ENCODE results near the gene PDGFB. TPM values are rescaled to one million over a fixed set of nuclear protein-coding genes. Genes with fewer than 3 reads are reported as not detected.
"Not testable (repeated sequence)": the region's sequence is repeated elsewhere in the genome, so short reads cannot be mapped to it uniquely, and the experiment has no call there.

The PDGFB gene
- total RNA-seq, 2 experiments from 2014 or later: 0.89 to 1.1 TPM

GRCh38 chr22:39220890-39221850 is 23.6 kb downstream of the PDGFB start:
- H3K27ac Mint-ChIP-seq: no peak overlapping the region
- DNase-seq: no peak
- POLR2A ChIA-PET: no interaction called here
- no peaks in the 10 kb centered on the region for H3K36me3 Mint-ChIP-seq (ENCODE audit: low read depth)
- peaks cover 13% of the 10 kb centered on the region for H3K27me3 Mint-ChIP-seq
- H3K9me3 Mint-ChIP-seq: no peaks in the 10 kb centered on the region
- CTCF ChIA-PET: interaction anchor here (0.7 to 1.9 kb wide), 2 partner anchors 13 to 50 kb away, joined by 3 to 9 read pairs; no protein-coding TSS in a partner anchor
- H3K4me3 Mint-ChIP-seq: no peak overlapping the region
- H3K4me1 Mint-ChIP-seq: peaks cover 2% of the 10 kb centered on the region

DNA sequence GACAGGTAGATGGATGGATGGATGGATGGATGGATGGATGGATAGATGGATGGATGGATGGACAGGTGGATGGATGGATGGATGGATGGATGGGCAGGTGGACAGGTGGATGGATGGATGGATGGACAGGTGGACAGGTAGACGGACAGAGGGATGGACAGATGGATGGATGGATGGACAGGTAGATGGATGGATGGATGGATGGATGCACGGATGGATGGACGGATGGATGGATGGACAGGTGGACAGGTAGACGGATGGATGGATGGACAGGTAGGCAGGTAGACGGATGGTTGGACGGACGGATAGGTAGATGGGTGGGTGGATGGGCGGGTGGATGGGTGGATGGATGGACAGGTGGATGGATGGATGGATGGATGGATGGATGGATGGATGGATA is 24.3 kb downstream of the PDGFB start:
- H3K4me3 Mint-ChIP-seq: no peak overlapping the region
- no peak for DNase-seq
- peaks cover 16% of the 10 kb centered on the region for H3K27me3 Mint-ChIP-seq
- peaks cover 2% of the 10 kb centered on the region for H3K4me1 Mint-ChIP-seq
- ChIA-PET POLR2A (no interaction called here), CTCF (no interaction called here)
- no peak overlapping the region for H3K27ac Mint-ChIP-seq
- H3K36me3 Mint-ChIP-seq (ENCODE audit: low read depth): no peaks in the 10 kb centered on the region
- no peaks in the 10 kb centered on the region for H3K9me3 Mint-ChIP-seq

- H3K27ac Mint-ChIP-seq: no peak overlapping the region
- H3K36me3 Mint-ChIP-seq (ENCODE audit: low read depth): no peaks in the 10 kb centered on the region
- no peak for DNase-seq
- peaks cover 19% of the 10 kb centered on the region for H3K27me3 Mint-ChIP-seq
- peaks cover 2% of the 10 kb centered on the region for H3K4me1 Mint-ChIP-seq
- no peaks in the 10 kb centered on the region for H3K9me3 Mint-ChIP-seq
- CTCF ChIA-PET: no interaction called here
- POLR2A ChIA-PET: no interaction called here
- H3K4me3 Mint-ChIP-seq: no peak overlapping the region
Observed at GRCh38 chr22:39219071-39220039, 25.4 kb downstream of the PDGFB start.

DNA sequence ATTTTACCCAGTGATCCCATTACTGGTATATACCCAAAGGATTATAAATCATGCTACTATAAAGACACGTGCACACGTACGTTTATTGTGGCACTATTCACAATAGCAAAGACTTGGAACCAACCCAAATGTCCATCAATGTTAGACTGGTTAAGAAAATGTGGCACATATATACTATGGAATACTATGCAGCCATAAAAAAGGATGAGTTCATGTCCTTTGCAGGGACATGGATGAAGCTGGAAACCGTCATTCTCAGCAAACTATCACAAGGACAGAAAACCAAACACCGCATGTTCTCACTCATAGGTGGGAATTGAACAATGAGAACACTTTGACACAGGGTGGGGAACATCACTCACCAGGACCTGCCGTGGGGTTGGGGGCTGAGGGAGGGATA is 26.4 kb downstream of the PDGFB start:
- H3K27me3 Mint-ChIP-seq: peaks cover 21% of the 10 kb centered on the region
- H3K9me3 Mint-ChIP-seq; DNase-seq; H3K4me1 Mint-ChIP-seq; H3K4me3 Mint-ChIP-seq; H3K36me3 Mint-ChIP-seq (ENCODE audit: low read depth); H3K27ac Mint-ChIP-seq; CTCF ChIA-PET; POLR2A ChIA-PET: not testable (repeated sequence)

GRCh38 chr22:39216143-39216490 is 28.7 kb downstream of the PDGFB start:
- no peak for DNase-seq
- CTCF ChIA-PET: interaction anchor here (0.7 kb wide), 2 partner anchors 19 to 41 kb away, joined by 3 read pairs; no protein-coding TSS in a partner anchor
- Mint-ChIP-seq H3K4me1 (no peaks in the 10 kb centered on the region), H3K27ac (no peak overlapping the region), H3K27me3 (peaks cover 25% of the 10 kb centered on the region), H3K9me3 (no peaks in the 10 kb centered on the region), H3K36me3 (ENCODE audit: low read depth) (no peaks in the 10 kb centered on the region), H3K4me3 (no peak overlapping the region)
- POLR2A ChIA-PET: no interaction called here

- no peak overlapping the region for H3K27ac Mint-ChIP-seq
Observed at GRCh38 chr22:39215426-39216142, 29.2 kb downstream of the PDGFB start.

GRCh38 chr22:39215070-39215396 is 29.7 kb downstream of the PDGFB start:
- Mint-ChIP-seq H3K9me3 (no peaks in the 10 kb centered on the region), H3K27ac (no peak overlapping the region), H3K4me3 (no peak overlapping the region), H3K27me3 (peaks cover 25% of the 10 kb centered on the region), H3K4me1 (no peaks in the 10 kb centered on the region), H3K36me3 (ENCODE audit: low read depth) (no peaks in the 10 kb centered on the region)
- ChIA-PET CTCF (interaction anchor here (1.3 to 2.3 kb wide), 3 partner anchors 12 to 314 kb away, joined by 4 to 6 read pairs (median 5); no protein-coding TSS in a partner anchor), POLR2A (no interaction called here)
- no peak for DNase-seq

More at GRCh38 chr22:39215426-39216142, 29.2 kb downstream of the PDGFB start:
- H3K4me3 Mint-ChIP-seq: no peak overlapping the region
- peaks cover 25% of the 10 kb centered on the region for H3K27me3 Mint-ChIP-seq
- peak; percentile 14 for DNase-seq
- CTCF ChIA-PET: interaction anchor here (0.7 to 2.3 kb wide), 5 partner anchors 11 to 313 kb away, joined by 3 to 6 read pairs (median 4); no protein-coding TSS in a partner anchor
- no peaks in the 10 kb centered on the region for H3K36me3 Mint-ChIP-seq (ENCODE audit: low read depth)
- no peaks in the 10 kb centered on the region for H3K9me3 Mint-ChIP-seq
- POLR2A ChIA-PET: no interaction called here
- H3K4me1 Mint-ChIP-seq: no peaks in the 10 kb centered on the region

- no peak for DNase-seq
- no peaks in the 10 kb centered on the region for H3K9me3 Mint-ChIP-seq
- ChIA-PET POLR2A (no interaction called here), CTCF (interaction anchor here (1.3 to 2.3 kb wide), 3 partner anchors 12 to 314 kb away, joined by 4 to 6 read pairs (median 5); no protein-coding TSS in a partner anchor)
- H3K27me3 Mint-ChIP-seq: peaks cover 25% of the 10 kb centered on the region
- H3K4me1 Mint-ChIP-seq: no peaks in the 10 kb centered on the region
- H3K36me3 Mint-ChIP-seq (ENCODE audit: low read depth): no peaks in the 10 kb centered on the region
- no peak overlapping the region for H3K4me3 Mint-ChIP-seq
- H3K27ac Mint-ChIP-seq: no peak overlapping the region
Observed at GRCh38 chr22:39214383-39215069, 30.3 kb downstream of the PDGFB start.

DNA sequence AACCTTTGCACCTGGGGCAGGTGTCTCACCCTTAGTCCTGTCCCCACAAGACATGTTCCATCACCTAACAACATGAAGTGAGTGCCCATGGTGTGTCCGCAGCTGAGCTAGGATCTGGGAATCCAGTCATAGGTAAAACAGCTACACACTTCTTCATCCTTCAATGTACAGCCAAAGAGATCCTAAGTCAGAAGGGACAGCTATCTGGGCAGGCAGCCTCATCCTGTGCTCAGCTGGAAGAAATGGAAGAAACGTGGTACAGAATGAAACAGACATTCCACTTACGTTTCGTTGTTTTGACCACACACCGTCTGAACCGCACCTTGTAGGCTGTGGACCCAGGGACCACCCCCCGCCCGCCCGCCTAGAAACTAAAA is 30.8 kb downstream of the PDGFB start:
- Mint-ChIP-seq H3K4me1 (no peaks in the 10 kb centered on the region), H3K27ac (no peak overlapping the region), H3K4me3 (no peak overlapping the region), H3K27me3 (peaks cover 27% of the 10 kb centered on the region), H3K36me3 (ENCODE audit: low read depth) (no peaks in the 10 kb centered on the region), H3K9me3 (no peaks in the 10 kb centered on the region)
- ChIA-PET POLR2A (no interaction called here), CTCF (interaction anchor here (2.3 kb wide), 1 partner anchor 16 kb away, joined by 6 read pairs; no protein-coding TSS in a partner anchor)
- no peak for DNase-seq

DNA sequence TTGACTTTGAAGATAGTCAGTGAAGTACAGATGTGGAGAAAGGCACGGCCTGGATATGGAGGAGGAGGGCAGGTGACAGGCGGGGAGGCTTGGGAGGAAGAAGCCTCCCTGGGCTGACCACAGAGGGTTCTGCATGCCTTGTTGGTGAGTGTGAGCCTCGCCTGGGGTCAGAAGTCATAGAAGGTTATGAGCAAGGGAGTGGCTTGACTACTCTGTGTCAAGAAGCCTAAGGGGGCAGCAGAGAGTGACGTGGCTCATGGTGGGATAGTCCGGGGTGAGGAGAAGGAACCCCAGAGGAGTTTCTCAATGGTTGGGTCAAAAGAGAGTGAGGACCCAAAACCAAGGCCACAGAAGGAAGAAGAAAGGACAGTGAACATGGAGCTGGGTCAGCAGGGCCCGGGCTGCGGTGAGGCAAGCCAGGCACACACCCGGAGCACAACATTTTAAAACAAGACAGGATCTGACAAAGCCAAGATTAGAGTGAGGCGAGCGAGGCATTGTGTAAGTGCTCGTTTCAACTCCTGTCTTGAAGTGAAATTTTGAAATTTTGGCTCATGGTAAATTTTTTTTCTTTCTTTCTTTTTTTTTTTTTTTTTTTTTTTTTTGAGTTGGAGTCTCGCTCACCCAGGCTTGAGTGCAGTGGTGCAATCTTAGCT is 31.9 kb downstream of the PDGFB start:
- Mint-ChIP-seq H3K9me3 (no peaks in the 10 kb centered on the region), H3K4me3 (no peak overlapping the region), H3K27me3 (peaks cover 25% of the 10 kb centered on the region), H3K27ac (no peak overlapping the region), H3K36me3 (ENCODE audit: low read depth) (no peaks in the 10 kb centered on the region), H3K4me1 (peaks cover under 1% of the 10 kb centered on the region)
- ChIA-PET POLR2A (no interaction called here), CTCF (no interaction called here)
- no peak for DNase-seq

GRCh38 chr22:39209756-39210155 is 35.0 kb downstream of the PDGFB start:
- Mint-ChIP-seq H3K9me3 (no peaks in the 10 kb centered on the region), H3K36me3 (ENCODE audit: low read depth) (no peaks in the 10 kb centered on the region), H3K27me3 (peaks cover 16% of the 10 kb centered on the region), H3K27ac (no peak overlapping the region), H3K4me1 (peaks cover 20% of the 10 kb centered on the region), H3K4me3 (no peak overlapping the region)
- ChIA-PET CTCF (no interaction called here), POLR2A (no interaction called here)
- DNase-seq: no peak
